ENCODE data around the gene LPAR4.

DNA sequence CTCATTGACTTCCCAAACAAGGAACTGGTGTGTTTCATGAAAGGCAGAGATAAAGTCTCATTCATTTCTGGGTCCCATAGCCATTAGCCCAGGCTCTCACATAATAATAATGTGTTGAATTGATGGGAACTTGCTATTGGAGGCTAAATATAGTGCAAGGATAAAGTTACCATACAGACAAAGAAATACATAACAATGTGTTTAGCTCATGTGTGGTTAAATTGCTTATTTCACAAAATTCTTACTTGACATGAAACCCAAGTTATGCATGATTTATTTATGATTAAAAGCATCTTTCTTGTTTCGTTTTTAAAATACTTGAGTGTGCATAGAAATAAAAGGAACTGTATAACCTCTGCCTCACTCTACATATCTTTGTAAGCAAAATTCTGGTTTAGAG, 37.3 kb upstream of the LPAR4 start:
- TF ChIP-seq EZH2 (IDR thresholded peaks at IDR 0.05; ENCODE audit: borderline replicate concordance, insufficient read depth, low read length, poor library complexity, severe bottlenecking): no peak
- TF ChIP-seq, protein P1, sequence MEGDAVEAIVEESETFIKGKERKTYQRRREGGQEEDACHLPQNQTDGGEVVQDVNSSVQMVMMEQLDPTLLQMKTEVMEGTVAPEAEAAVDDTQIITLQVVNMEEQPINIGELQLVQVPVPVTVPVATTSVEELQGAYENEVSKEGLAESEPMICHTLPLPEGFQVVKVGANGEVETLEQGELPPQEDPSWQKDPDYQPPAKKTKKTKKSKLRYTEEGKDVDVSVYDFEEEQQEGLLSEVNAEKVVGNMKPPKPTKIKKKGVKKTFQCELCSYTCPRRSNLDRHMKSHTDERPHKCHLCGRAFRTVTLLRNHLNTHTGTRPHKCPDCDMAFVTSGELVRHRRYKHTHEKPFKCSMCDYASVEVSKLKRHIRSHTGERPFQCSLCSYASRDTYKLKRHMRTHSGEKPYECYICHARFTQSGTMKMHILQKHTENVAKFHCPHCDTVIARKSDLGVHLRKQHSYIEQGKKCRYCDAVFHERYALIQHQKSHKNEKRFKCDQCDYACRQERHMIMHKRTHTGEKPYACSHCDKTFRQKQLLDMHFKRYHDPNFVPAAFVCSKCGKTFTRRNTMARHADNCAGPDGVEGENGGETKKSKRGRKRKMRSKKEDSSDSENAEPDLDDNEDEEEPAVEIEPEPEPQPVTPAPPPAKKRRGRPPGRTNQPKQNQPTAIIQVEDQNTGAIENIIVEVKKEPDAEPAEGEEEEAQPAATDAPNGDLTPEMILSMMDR (IDR thresholded peaks at IDR 0.05; ENCODE audit: poor library complexity, severe bottlenecking): no peak
- TF ChIP-seq POLR2AphosphoS5 (IDR thresholded peaks at IDR 0.05): no peak
- TF ChIP-seq TAF1 (IDR thresholded peaks at IDR 0.05; ENCODE audit: low read depth): no peak

All from neural cell (in vitro differentiated cells).